Adrenal gland (tissue), 12 donors: ENCODE results near the gene SHBG. TPM values are rescaled to one million over a fixed set of nuclear protein-coding genes. Genes with fewer than 3 reads are reported as not detected.

ENCODE experiments used
- DNase-seq, 7 donors: peaks; one replicate each; pipeline ENCODE4 v3.0.0-alpha.2; 2019 to 2020
- H3K27ac ChIP-seq, 5 donors: fragments of 200-600 bp; sonication (generic) in 4 of 5; 1 replicate in 3 of 5; 2 replicates in 2 of 5; pipeline versions ENCODE4 v1.5.1 to v1.8.0; 2016 to 2020; ENCODE audit warnings: mild to moderate bottlenecking in 1 of 5
- H3K27me3 ChIP-seq: fragments of 200-600 bp; 2 replicates; pipeline ENCODE4 v1.8.0; 2021
- H3K36me3 ChIP-seq, 2 donors: fragments of 200-600 bp; replicated peaks in 1 of 2; 1 replicate in 1 of 2; 2 replicates in 1 of 2; pipeline versions ENCODE4 v1.5.1 to v1.8.0; 2018 to 2022
- H3K4me1 ChIP-seq, 2 donors: fragments of 200-600 bp; replicated peaks in 1 of 2; 1 replicate in 1 of 2; 2 replicates in 1 of 2; pipeline versions ENCODE4 v1.5.1 to v1.8.0; 2018 to 2021
- H3K4me3 ChIP-seq, 4 donors: fragments of 200-600 bp; sonication (generic) in 3 of 4; one replicate each; pipeline ENCODE4 v1.5.1; 2016 to 2018
- H3K9me3 ChIP-seq, 3 donors: fragments of 200-600 bp; sonication (generic) in 1 of 3; replicated peaks in 1 of 3; 1 replicate in 2 of 3; 2 replicates in 1 of 3; pipeline versions ENCODE4 v1.5.1 to v1.8.0; 2016 to 2021
- POLR2A ChIP-seq, 2 donors: fragments of 450-650 bp; IDR thresholded peaks; one replicate each; pipeline ENCODE4 v1.6.1; 2017; ENCODE audit warnings: antibody characterized with exemption in 2 of 2, mild to moderate bottlenecking in 2 of 2, moderate library complexity in 1 of 2
- WGBS, 4 donors: extraction: QIAGEN DNeasy Blood & Tissue Kit in 2 of 4; methylation state at CpG; one replicate each; pipeline versions ENCODE4 v1.1.5 to v1.1.7; 2013 to 2017; 5-methylcytosine and 5-hydroxymethylcytosine counted together
- intact Hi-C, 2 donors: fragments of 100-400 bp; cut with DNase I; formaldehyde crosslinking; loops; one replicate each; pipeline versions ENCODE4 v1.14.1 to v1.15.0; 2022 to 2023
- polyA plus RNA-seq, 3 donors: library from polyadenylated mRNA; stranded (reverse); fragments of 200-250 nt in 2 of 3; fragments of 350-450 nt in 1 of 3; fragmentation: Illumina TruSeq in 1 of 3; extraction: RNeasy Lipid Tissue Mini Kit (QIAGEN cat#74804) in 1 of 3; gene quantifications; one replicate each; pipeline ENCODE4 v1.2.3, GENCODE V29; 2013 to 2014
- total RNA-seq, 9 donors: library from RNA; depleted of rRNA in 4 of 9; stranded (reverse); fragments of >200 nt in 4 of 9; fragments of 120-200 nt in 1 of 9; fragmentation: NEBNext Ultra II Directional in 1 of 9; extraction: Animal tissue kit (Norgen Biotek cat#: 25700) in 1 of 9; gene quantifications; one replicate each; pipeline versions ENCODE4 v1.1.0 to v1.2.4, GENCODE V29; 2013 to 2023
- TF ChIP-seq, protein P1 (sequence below), 6 experiments: fragments of 450-650 bp in 4 of 6; fragments of 200-600 bp in 2 of 6; sonication (generic) in 1 of 6; IDR thresholded peaks; 1 replicate in 5 of 6; 2 replicates in 1 of 6; pipeline versions ENCODE4 v1.5.1 to v1.8.0; 2016 to 2021; ENCODE audit warnings: antibody characterized with exemption in 6 of 6, mild to moderate bottlenecking in 2 of 6, moderate library complexity in 1 of 6
- donor health status: healthy with polysubstance abuse.
- donor health status: Bipolar disorder and iron deficiency.
- donor health status: DM: yes; HTN: yes; CAD: no.
- donor health status: DM: no; HTN: no; CAD: no.
- donor health status: DM: no; HTN: no; CAD: no.
- donor health status: DM: yes; HTN: yes; CAD: no.

Gene SHBG
- total and polyA plus RNA-seq, 12 donors = 0.30 to 3.8 (median 1.9) TPM

DNA sequence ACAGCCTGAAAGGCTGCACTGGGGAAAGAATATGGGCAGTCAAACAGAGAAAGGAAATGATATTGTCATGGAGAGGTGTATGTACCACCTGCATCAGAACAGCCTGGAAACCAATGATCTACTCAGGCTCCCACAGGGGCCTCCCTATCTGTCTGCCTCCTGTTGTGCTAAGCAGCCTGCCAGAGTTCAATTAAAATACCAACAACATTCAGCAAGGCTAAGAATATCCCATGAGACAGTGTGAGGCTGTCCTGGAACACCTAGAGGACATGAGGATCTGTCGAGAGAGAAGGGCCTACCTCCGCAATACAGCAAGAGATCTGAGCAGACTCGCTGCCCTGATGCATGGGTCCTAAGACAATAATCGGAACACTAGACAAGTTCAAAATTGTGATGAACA lies 23.7 kb upstream of the SHBG start:
- TF ChIP-seq POLR2A (IDR thresholded peaks at IDR 0.05) = no peak
- TF ChIP-seq, protein P1, sequence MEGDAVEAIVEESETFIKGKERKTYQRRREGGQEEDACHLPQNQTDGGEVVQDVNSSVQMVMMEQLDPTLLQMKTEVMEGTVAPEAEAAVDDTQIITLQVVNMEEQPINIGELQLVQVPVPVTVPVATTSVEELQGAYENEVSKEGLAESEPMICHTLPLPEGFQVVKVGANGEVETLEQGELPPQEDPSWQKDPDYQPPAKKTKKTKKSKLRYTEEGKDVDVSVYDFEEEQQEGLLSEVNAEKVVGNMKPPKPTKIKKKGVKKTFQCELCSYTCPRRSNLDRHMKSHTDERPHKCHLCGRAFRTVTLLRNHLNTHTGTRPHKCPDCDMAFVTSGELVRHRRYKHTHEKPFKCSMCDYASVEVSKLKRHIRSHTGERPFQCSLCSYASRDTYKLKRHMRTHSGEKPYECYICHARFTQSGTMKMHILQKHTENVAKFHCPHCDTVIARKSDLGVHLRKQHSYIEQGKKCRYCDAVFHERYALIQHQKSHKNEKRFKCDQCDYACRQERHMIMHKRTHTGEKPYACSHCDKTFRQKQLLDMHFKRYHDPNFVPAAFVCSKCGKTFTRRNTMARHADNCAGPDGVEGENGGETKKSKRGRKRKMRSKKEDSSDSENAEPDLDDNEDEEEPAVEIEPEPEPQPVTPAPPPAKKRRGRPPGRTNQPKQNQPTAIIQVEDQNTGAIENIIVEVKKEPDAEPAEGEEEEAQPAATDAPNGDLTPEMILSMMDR (IDR thresholded peaks at IDR 0.05) = no peak
- Histone ChIP-seq H3K4me1 (peaks cover 3 to 24% of the 10 kb centered on the region in 2 donors), H3K4me3 (no peak overlapping the region), H3K36me3 (peaks cover 0 to 56% of the 10 kb centered on the region in 2 donors), H3K27ac (no peak overlapping the region), H3K27me3 (no peaks in the 10 kb centered on the region), H3K9me3 (no peaks in the 10 kb centered on the region)
- DNase-seq = no peak
- 85 to 95% (median 90%) methylated on average over 4 of the region's 4 CpGs for WGBS, 4 donors
- intact Hi-C loops = no loop called here

DNA sequence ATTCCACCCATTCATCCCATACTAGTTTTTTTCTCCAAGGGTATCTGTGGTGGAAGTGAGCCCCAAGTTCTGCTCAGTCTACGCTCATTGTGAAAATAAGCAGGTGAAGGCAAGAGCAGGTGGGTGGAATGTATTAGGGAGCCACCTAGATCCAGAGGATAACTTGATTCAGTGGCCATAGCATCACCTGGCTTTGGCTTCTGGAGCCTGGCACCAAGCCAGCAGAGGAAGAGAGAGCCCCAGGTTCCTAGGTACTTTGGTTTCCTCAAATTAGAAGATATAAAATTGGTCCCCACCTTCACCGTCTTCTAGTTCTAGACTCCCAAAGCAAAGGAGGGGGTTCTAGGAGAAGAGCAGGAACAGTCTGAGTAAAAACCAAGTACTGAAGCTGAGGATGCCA lies 19.3 kb upstream of the SHBG start:
- TF ChIP-seq, protein P1 (IDR thresholded peaks at IDR 0.05) = no peak
- no peak for TF ChIP-seq POLR2A (IDR thresholded peaks at IDR 0.05)
- Histone ChIP-seq H3K27ac (peak overlapping the region in 1 of 5 donors; percentile 70), H3K9me3 (no peaks in the 10 kb centered on the region), H3K4me3 (no peak overlapping the region), H3K4me1 (peaks cover 30 to 51% of the 10 kb centered on the region in 2 donors), H3K36me3 (peaks cover 0 to 15% of the 10 kb centered on the region in 2 donors), H3K27me3 (no peaks in the 10 kb centered on the region)
- 96 to 100% (median 97%) methylated on average over 2 of the region's 2 CpGs for WGBS, 4 donors
- intact Hi-C loops = no loop called here
- DNase-seq = no peak

DNA sequence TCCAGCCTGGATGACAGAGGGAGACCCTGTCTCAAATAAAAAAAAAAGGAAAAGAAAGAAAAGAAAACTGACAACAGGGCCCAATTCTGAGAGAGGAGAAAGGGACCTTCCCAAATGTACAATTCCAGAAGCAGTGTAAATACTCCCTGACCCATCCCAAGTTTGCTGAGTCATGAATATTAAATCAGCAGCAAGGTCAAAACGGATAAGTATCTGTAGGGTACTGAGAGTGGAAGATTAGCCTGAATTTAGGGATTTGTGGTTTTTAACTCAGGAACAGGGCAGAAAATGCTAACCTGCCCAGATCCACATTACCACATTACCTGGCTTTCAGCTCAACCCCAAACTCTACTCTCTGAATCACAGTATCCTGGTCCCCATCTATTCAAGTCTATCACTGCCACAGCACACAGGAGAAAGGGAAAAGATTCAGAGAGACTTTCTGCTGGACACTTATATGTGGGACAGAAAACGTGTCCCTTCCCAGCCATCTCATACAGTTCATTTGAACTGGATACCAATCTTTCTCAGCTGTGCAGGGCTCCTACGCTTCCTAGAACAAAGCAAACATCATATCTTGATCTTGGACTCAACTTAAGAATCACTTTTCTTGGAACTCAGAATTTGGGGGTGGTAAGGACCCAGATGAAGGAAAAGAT lies 18.2 kb upstream of the SHBG start:
- Histone ChIP-seq H3K36me3 (peaks cover 0 to 10% of the 10 kb centered on the region in 2 donors), H3K4me1 (peaks cover 30 to 51% of the 10 kb centered on the region in 2 donors), H3K27ac (peak overlapping the region in 4 of 5 donors; percentile 20 to 75 (median 68)), H3K27me3 (no peaks in the 10 kb centered on the region), H3K9me3 (no peaks in the 10 kb centered on the region), H3K4me3 (peak overlapping the region in 1 of 4 donors; percentile 21)
- TF ChIP-seq POLR2A (IDR thresholded peaks at IDR 0.05) = peak in 1 of 2 donors; percentile 10
- TF ChIP-seq, protein P1 (IDR thresholded peaks at IDR 0.05) = no peak
- intact Hi-C loops = no loop called here
- no peak for DNase-seq
- WGBS, 4 donors = 38 to 48% (median 44%) methylated on average over 3 of the region's 3 CpGs

- TF ChIP-seq, protein P1 (IDR thresholded peaks at IDR 0.05) = no peak
- TF ChIP-seq POLR2A (IDR thresholded peaks at IDR 0.05) = no peak
- 87 to 96% (median 92%) methylated on average over 1 of the region's 1 CpG for WGBS, 4 donors
- Histone ChIP-seq H3K4me1 (peaks cover 30 to 51% of the 10 kb centered on the region in 2 donors), H3K36me3 (peaks cover 0 to 10% of the 10 kb centered on the region in 2 donors), H3K27me3 (no peaks in the 10 kb centered on the region), H3K27ac (peak overlapping the region in 3 of 5 donors; percentile 20 to 70 (median 66)), H3K4me3 (no peak overlapping the region), H3K9me3 (no peaks in the 10 kb centered on the region)
- intact Hi-C loops = no loop called here
- no peak for DNase-seq
These were observed 17.7 kb upstream of the SHBG start for GRCh38 chr17:7612294-7612640.
